GM20000 (cell line): Measurements from ENCODE around the gene LPCAT2.

ENCODE experiments used
- DNase-seq: peaks from one replicate; pipeline ENCODE4 v3.0.0; 2012; ENCODE audit warnings: low spot score
- CTCF ChIP-seq: IDR thresholded peaks from 2 replicates; pipeline ENCODE4 v1.5.1; 2012; ENCODE audit warnings: mild to moderate bottlenecking, control low read depth; ENCODE audit errors: extremely low read depth, missing control alignments

The LPCAT2 gene

DNA sequence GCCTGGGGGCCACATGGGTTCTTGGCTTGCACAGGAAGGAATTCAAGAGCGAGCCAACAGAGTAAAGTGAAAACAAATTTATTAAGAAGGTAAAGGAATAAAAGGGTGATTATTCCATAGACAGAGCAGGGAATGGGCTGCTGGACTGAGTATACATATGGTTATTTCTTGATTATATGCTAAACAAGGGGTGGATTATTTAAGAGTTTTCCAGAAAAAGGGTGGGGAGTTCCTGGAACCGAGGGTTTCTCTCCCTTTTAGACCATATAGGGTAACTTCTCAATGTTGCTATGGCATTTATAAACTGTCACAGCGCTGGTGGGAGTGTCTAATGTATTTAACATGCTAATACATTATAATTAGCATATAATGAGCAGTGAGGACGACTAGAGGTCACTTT, 27.8 kb upstream of the LPCAT2 start:
- DNase-seq = no peak
- no peak for TF ChIP-seq CTCF

DNA sequence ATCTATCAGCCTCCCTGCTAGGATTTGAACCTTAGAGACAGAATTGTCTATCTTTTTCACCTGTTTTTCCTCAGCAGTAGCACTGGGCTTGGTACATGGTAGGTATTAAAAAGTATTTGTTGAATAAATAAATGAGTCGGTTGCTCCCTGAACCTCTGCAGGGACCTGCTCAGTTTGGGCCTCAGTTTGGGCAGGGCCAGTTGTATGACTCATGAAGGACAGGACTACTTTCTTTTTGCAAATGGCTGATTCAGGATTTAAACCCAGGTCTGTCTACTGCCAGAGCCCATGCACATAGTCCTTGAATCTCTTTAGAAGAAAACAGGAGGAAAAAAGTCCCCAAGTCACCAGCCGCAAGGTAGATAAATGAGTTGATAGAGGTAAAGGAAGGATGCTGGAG, 26.8 kb upstream of the LPCAT2 start:
- no peak for TF ChIP-seq CTCF
- DNase-seq = no peak

GRCh38 chr16:55487048-55487803, 21.6 kb upstream of the LPCAT2 start:
- no peak for TF ChIP-seq CTCF
- DNase-seq = no peak

- no peak for DNase-seq
- no peak for TF ChIP-seq CTCF
Measured at GRCh38 chr16:55488306-55488705, 20.6 kb upstream of the LPCAT2 start.

GRCh38 chr16:55489119-55489955, 19.5 kb upstream of the LPCAT2 start:
- DNase-seq = no peak
- no peak for TF ChIP-seq CTCF

- no peak for TF ChIP-seq CTCF
- DNase-seq = no peak
Measured at GRCh38 chr16:55489956-55490265, 19.0 kb upstream of the LPCAT2 start.

DNA sequence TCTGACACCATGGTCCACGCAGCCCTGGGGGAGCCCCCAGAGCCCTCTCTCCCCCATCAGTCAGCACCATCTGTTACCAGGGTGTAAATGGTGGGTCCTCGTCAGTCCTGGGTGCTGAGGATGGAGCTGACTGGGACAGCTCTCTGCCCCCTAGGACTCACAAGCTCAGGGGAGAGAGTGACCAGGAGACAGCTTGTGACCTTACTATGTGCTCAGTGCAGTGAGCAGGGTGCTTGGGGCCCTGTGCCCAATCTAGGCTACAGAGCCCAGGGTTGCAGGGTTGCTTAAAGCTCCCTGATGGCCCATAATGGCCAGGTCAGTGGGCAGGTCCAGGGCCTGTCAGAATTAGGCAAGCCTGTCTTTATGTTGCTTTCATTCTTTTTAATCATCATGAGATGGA, 18.6 kb upstream of the LPCAT2 start:
- TF ChIP-seq CTCF = no peak
- DNase-seq = no peak
